ENCODE data around the gene UBAC2.
A peak's percentile ranks its signal among the peaks of the same experiment; 100 is the strongest.
"Not testable (repeated sequence)": the region's sequence is repeated elsewhere in the genome, so short reads cannot be mapped to it uniquely, and the experiment has no call there.

Gene UBAC2

DNA sequence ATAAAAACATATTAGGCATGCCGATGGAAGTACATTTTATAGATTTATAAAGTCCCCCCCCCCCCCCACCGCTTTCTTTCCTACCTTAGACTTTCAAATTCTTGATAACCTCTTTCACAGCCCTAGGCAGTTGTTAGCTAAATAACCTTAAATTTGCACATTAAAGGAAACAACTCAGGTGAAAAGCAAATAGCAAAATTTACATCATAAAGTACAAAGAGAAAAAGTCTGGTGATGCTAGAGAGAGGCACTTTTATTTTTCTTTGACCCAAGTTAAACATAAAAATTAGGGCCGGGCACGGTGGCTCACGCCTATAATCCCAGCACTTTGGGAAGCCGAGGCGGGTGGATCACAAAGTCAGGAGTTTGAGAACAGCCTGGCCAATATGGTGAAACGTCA lies 15.0 kb upstream of the UBAC2 start:
- no peak for DNase-seq (ENCODE audit: low read depth in 2 of 2)

DNA sequence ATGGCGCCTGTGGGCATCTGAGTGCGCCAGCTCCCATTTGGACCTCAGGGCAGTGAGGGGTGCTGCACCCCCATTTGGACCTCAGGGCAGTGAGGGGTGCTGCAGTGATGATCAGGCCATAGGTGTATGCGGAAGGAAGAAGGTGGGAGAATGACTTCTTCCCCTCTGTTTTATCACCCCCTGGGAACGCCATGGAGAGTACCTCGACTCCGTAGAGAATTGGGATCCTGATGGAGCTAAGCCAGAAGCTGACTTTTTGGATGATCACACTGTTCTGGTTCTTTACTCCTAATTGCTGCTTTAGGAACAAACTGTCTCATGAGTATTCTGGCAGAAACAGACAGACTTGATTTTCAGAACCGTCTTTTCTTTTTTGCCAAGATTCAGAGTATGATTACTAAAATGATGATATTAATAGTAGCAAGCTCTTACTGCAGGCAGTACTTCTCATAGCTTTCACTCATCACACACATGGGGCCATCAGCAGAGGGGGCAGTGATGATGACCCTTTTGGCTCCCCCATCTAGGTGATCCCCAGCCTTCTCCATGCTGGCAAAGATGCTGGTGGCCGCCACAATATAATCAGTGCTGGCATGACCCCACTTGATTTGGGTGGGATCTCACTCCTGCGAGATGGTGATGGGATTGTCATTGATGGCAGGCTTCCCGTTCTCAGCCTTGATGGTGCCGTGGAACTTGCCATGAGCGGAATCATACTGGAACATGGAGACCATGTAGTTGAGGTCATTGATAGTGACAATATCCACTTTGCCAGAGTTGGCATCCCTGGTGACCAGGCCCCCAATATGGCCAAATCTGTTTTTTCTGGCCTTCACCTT lies 10.3 kb upstream of the UBAC2 start:
- DNase-seq (ENCODE audit: low read depth in 2 of 2) = no peak

DNA sequence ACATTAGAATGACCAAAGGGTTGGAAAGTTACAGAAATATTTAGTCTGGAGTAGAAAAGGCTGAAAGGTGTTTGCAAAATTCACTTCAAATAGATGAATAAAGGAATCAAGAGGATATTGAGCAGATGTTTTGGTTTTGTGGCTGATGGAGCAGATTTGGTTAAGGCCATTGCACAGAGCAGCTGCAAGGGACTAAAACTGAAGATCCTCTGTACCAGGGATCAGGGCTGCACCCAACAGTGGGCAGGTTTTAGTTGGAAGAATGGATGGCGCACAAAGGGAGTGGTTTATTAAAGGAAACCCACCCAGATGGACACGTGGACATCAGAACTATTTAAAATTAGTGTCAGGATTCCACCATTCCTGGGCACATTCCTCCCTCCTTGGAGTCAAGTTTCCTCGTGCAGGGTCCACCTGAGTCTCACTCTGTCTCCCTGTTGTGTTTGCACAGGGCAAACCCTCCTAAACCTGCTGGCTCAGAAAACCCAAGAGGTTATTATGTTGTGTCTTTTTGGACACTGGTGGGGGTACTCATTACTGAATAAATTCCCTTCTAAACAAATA lies 9.2 kb upstream of the UBAC2 start:
- DNase-seq (ENCODE audit: low read depth in 2 of 2) = no peak

DNA sequence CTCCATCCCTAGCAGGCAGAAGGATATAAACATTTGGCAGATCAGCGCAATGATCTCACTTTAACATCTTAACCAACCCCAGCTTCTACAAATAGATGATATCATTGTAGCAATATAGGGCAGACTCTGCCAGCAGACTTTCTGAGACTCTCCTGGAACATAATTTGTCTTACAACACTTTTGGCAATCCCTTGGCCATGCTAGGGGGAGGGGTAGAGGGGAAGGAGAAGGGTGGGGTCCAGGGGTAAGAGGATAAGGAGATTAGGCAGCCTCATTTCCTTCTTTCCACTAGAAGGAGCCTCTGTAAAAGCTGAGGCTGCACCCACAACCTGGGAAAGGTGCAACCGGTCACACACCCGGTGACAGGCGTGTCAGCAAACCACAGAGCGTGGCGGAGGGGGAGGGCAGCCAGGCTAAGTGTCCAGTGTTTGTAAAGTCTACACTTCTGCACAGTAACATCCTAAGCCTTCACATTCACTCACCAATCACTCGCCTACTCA lies 8.7 kb upstream of the UBAC2 start:
- DNase-seq (ENCODE audit: low read depth in 2 of 2) = no peak

DNA sequence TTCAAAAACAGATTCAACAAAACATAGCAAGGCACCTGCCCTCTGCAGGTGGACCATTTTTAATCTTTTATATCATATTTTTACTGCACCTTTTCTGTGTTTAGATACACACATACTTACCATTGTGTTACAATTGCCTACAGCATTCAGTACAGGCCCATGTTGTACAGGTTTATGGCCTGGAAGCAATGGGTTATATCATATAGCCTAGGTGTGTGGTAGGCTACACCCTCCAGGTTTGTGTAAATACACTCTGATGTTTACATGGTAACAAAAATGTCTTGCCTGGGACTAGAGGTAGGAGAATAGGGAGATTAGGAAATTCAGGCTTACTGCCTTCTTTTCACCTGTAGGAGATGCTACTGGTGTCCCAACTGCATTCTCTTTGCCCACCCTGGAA lies 8.2 kb upstream of the UBAC2 start:
- DNase-seq (ENCODE audit: low read depth in 2 of 2) = no peak

DNA sequence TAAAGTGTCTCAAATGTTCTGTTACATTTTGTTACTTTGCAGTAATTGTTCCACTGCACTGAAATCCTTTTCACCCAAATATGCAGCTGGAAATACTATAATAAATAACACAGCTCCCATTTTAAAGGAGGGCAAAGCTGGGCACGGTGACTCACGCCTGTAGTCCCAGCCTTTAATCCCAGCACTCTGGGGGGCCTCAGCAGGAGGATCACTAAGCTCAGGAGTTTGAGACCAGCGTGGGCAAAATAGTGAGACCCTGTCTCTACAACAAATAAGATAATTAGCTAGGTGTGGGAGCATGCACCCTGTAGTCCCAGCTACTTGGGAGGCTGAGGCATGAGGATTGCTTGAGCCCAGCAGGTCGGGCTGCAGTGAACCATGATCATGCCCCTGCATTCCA lies 7.5 kb upstream of the UBAC2 start:
- no peak for DNase-seq (ENCODE audit: low read depth in 2 of 2)

DNA sequence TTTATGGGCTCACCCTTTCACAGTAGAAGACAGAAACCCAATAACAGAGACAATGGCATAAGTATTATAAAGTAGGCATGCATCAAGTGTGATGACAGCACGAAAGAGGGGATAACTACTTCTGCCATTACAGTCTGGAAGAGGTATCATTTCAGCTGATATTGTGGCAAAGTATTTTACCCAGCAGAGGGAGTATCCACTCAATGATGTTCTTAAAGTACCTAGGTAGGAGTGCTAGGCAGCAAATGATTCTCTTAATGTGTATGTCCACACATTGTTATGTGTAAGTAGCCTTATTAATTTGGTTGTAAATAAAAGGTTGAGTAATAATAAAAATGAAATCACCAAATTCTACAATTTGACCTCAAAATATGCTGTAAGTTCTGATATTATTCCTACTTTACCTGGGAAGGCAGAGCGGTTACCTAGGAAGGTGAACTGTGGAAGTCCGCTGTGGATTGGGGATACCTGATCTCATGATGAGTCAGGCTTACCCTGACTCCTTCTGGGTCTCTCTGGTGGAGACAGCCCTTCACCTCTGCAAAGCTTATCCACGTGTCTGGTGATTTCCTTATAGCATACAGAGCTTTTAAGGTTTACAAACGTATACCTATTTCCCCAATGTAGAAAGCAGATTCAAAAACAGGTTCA lies 4.1 kb upstream of the UBAC2 start:
- no peak for DNase-seq (ENCODE audit: low read depth in 2 of 2)

DNA sequence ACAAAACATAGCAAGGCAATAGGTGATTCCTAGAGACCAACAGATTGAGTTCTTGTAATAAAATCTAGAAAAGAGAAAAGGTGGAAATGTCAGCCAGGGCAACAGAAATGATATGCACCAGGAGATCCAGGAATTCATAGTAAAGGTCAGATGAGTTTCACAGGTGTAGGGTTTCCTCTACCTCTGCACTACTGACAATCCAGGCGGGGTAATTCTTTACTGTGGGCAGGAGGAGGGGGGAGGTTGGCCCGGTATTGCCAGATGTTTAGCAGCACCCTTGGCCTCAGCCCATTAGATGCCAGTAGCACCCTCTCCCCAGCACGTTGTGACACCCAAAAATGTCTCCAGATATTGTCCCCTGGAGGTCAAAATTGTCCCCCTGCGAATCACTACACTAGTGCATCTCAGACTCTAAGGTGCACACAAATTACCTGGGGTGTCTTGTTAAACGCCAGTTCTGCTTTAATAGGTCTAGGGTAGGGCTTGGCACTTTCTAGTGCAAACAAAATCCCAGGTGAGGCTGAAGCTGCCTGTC lies 3.5 kb upstream of the UBAC2 start:
- DNase-seq (ENCODE audit: low read depth in 2 of 2) = no peak

DNA sequence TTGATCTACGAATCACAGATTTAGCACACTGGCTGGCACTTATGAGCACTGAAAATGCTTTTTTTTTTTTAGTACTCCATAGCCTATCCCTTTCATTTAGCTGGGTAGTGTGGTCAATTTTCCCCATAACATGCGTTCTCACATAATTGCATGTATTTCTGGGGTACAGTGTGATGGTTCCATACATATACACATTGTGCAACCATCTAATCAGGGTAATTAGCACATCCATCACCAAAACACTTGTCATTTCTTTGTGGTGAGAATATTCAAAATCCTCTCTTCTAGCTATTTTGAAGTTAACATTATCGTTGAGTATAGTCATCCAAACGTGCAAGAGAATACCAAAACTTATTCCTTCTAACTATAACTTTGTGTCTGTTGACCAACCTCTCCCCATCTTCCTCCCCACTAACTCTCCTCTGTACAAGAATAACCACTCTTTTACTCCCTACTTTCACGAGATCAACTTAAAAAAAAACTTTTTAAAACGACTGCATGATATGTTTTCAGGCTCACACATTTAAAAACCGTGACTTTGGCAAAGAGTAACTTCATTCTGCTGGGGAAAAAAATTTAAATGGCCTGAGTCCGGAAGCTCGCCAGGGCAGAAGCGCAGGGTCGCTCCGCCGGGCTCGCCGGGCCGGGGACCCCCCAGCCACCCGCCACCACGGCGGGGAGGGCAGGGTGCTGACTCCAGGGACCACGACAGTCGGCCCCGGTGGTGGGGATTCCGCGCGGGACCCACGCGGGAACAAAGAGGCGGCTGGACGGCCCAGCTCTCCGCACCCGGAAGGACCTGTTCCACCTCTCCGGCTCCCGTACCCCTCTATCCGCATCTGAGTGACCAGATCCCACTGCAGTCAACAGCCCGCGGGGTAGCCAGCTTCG lies 868 bp upstream of the UBAC2 start:
- peak in 1 of 2 donors; percentile 14 for DNase-seq (ENCODE audit: low read depth in 2 of 2)

DNA sequence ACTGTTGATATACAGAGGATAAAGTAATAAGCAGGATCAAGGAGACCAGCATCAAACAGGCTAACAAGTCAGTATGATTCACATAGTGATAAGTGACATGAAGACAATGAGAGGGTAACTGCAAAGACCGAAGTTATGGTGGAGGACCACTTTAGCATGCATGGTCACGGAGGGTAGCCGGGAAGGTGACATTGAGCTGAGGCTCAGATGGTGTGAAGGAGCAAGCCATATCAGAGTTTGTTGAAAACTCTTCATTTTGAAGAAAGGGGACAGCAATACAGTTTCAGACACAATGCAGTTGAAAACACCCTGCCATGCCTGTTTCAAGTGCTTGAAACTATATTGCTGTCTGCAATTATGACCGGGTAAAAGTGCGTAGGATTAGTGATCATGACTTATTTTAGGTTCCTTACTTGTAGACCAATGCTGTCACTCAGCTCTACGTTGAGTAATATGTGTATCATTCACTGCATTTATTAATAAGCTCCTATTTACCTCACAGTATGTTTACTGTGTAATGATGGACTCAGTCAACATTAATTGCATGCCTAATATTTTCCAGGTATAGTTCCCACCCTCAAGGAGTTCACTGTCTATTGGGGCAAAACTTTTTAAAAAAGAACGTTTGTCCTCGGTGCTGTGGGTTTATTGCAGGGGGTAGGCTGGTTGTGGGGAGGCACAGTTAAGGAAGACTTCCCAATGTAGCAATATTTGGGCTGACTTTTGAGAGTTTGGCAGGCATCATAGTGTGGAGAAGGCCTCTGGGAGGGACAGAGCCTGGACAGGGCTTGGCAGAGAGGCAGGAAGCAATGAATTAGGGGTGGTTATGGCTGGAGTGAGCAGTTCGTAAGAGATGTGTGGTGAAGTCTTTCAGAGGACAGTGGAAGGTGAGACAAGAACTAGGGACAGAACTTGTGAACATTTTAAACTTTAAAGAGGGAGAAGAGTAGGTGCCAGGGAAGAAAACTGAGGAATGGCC lies 3.2 kb downstream of the UBAC2 start:
- DNase-seq (ENCODE audit: low read depth in 2 of 2) = no peak

DNA sequence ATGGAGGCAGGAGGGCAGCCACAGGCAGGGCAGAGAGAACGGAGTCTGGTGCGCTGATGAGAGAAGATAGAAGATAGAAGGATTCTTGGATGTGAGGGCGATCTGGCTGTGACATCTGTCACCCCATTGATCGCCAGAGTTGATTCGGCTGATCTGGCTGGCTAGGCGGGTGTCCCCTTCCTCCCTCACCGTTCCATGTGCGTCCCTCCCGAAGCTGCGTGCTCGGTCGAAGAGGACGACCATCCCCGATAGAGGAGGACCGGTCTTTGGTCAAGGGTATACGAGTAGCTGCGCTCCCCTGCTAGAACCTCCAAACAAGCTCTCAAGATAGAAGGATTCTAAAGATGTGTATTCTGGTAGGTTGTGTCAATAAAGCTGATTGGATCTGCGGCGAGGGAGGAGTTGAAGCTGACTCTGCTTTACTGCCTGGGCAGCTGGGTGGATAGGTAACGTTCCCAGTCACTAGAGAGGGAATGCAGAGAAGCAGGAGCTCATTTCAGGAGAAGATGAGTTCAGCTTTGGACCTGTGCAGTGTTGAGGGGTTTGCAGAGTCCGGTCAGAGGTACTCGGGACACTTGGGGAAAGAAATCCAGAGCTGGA lies 5.1 kb downstream of the UBAC2 start:
- no peak for DNase-seq (ENCODE audit: low read depth in 2 of 2)

DNA sequence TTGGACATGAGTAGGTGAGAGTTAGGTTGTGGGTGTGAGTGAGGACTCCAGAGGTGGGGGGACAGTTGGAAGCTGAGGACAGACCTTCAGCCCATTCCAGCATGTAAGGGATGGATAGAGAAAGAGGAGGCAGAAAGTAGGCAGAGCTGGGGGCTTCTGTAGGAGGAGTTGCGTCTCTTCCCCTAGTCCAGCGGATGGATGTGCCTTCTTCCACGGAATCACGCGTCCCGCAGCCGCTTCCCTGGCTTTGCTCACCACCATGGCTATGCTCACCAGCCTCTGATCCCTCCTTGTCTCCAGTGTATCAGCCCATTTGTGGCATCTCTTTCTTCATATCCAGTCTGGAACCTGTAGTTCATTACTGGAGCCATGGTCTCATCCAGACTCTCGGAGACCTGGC lies 5.6 kb downstream of the UBAC2 start:
- no peak for DNase-seq (ENCODE audit: low read depth in 2 of 2)

DNA sequence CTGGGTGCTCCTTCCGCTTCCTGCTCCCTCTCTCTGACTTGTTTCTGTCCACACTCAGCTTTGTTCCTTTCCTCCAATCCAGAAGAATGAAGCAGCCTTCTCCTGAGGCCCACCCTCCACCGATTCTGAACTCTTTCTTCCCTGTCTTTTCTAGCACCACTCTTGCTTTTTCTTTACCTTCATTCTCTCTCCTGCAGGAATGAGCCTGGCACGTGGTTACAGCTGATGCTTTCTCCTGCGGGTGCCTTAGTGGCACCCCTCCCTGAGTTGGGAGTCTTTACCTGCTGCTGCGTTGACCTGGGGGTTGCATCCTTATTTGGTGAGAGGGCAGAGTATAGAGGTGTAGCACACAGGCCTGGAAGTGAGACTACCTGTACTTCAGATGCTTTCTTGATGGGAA lies 6.2 kb downstream of the UBAC2 start:
- no peak for DNase-seq (ENCODE audit: low read depth in 2 of 2)

DNA sequence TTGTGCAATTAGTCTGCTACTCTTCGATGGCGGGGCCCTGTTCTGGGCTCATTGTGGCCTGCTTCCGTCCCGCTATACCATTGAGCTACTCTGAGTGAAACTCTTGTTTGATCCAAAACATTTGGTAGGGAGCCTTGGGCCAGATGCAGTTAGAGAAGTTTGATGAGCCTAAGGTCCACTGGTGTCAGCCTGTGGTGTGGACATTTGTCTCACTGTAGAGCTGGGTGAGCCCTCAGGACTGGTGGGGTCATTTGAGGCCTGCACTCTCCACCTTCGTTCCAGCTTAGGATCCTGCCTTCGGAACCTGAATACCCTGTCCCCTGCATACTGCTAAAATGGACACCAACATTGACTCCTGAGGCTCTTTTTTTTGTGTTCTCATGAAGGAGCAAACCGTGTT lies 6.9 kb downstream of the UBAC2 start:
- DNase-seq (ENCODE audit: low read depth in 2 of 2) = no peak

DNA sequence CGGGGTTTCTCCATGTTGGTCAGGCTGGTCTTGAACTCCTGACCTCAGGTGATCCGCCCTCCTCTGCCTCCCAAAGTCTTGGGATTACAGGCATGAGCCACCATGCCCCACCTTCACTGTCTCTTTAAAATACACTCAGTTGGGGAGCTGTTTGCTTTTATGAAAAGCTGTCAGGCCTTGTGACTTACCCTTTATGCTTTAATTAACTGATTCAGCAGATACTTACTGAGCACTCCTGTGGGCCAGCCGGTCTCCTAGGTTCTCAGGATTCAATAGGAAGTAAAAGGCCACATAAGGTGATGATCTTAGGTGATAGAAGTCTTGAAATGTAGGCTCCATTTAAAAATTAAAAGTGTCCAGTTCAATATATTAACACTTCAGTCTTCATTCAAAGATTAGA lies 7.5 kb downstream of the UBAC2 start:
- no peak for DNase-seq (ENCODE audit: low read depth in 2 of 2)

DNA sequence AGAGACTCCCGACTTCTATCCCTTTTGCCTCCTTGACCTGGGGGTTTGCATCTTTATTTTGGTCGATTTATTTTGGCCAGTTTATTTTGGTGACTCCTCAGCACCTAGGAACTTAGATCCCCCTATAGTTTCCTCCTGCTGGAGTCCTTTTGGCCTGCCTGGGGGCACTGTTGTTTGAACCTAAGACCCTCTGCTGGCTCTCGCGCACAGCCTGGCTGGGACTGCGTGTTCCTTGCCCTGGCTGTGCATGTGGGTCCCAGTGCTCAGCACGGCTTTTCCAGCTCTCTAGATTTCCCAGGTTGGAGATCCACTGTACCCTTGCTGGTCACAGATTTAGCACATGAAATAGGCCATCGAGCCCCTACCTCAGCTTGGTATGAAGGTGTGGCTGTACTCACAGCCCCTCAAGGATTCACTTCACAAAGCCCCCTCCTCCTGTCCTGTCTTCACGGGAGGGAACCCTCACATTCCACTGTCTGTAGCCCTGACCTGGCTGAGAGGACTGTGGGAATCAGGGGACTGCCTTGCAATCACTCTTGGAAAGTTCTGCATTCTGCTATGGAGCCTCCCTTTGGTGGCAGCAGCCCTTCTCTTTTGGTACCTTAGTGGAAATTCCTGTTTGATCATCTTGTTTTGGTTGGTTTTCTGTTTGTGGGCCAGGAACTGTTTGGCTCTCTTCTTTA lies 8.3 kb downstream of the UBAC2 start:
- no peak for DNase-seq (ENCODE audit: low read depth in 2 of 2)

DNA sequence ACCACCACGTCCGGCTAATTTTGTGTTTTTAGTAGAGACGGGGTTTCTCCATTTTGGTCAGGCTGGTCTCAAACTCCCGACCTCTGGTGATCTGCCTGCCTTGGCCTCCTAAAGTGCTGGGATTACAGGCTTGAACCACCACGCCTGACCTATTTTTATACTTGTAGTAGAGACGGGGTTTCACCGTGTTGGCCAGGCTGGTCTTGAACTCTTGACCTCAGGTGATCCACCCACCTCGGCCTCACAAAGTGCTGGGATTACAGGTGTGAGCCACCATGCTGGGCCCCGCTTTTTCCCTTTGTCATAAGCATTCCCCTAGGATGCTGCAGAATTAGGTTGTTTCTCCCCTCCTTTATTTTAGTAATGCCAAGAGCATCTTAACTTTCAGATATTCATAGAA lies 10.0 kb downstream of the UBAC2 start:
- not testable (repeated sequence) for DNase-seq (ENCODE audit: low read depth in 2 of 2)

DNA sequence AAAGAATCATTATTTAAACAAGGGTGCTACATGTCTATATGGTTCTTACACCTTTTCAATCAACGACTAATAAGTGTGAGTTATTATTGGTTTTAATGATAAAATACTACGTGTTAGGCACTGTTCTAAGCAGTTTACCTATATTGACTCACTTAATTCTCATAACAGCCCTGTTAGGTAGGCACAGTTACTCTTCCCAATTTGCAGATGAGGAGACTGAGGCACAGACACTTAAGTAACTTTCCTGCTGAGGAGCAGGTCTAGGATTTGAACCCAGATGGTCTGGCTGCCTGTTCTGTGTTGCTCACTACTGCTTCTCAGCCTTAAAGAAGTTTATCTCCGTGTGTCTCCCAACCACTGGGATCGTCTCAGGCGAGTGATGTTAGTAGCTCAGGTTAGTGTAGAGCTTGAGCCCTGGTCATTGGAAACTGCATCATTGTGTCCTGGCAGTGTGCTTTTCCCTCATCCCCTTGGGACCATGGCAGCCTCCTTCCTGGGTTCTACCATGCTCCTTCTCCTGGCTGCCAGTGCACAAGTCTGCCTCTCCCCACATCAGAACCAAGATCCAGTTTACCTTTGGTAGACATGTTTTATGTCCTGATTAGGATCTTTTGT lies 10.9 kb downstream of the UBAC2 start:
- DNase-seq (ENCODE audit: low read depth in 2 of 2) = no peak

DNA sequence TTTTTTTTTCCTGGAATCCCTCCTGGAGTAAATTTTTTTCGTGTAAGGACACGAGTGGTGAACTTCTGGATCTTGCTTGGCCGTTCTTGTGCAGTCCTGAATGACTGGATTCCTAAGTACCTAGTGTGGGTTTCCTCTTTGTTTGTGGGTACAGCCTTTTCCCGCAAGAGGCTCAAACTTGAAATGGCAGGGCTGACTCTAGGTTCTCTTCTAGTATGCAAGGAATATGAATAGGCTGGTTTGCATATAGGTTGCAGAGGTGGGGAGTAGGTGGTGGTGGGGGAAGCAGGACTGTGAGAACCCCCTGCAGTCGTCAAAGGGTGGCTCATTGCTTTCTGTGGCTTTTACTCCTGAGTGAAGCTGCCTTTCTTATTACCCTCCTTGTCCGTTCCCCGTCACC lies 13.6 kb downstream of the UBAC2 start:
- DNase-seq (ENCODE audit: low read depth in 2 of 2) = peak; percentile 49 to 51

All from stimulated activated CD8-positive, alpha-beta memory T cell treated with anti-CD3 and anti-CD28 coated beads, Interleukin-7, amount 100 ng/mL, for 4 hours (primary cell).